Activated CD8-positive, alpha-beta T cell treated with anti-CD3 and anti-CD28 coated beads for 36 hours (primary cell): Measurements from ENCODE around the gene TTC39B. TPM values are rescaled to one million over a fixed set of nuclear protein-coding genes. Genes with fewer than 3 reads are reported as not detected.

ENCODE experiments used
- ATAC-seq: fragments of 200-7000 bp; cut with Tn5 transposase; one replicate; pipeline ENCODE4 v1.10.0; 2021; ENCODE audit warnings: mild to moderate bottlenecking, moderate library complexity
- CTCF ChIA-PET: fragments of 350-600 bp; sonication (Branson Sonifier 250); formaldehyde crosslinking; loops from one replicate; lab custom pipeline; 2021; ENCODE audit warnings: antibody characterized with exemption; lab: Charles Lee
- POLR2A ChIA-PET: fragments of 350-600 bp; sonication (Branson Sonifier 250); formaldehyde crosslinking; loops from one replicate; lab custom pipeline; 2021; ENCODE audit warnings: antibody characterized with exemption; lab: Charles Lee
- DNase-seq: peaks from one replicate; pipeline ENCODE4 v3.0.0-alpha.2; 2020
- H3K27ac Mint-ChIP-seq: one replicate; pipeline ENCODE4 v1.8.0; 2021; ENCODE audit warnings: mild to moderate bottlenecking, mixed read lengths
- H3K27me3 Mint-ChIP-seq: one replicate; pipeline ENCODE4 v1.8.0; 2021; ENCODE audit warnings: mixed read lengths
- H3K36me3 Mint-ChIP-seq: one replicate; pipeline ENCODE4 v1.8.0; 2021; ENCODE audit warnings: low read depth, mixed read lengths
- H3K4me1 Mint-ChIP-seq: one replicate; pipeline ENCODE4 v1.8.0; 2021; ENCODE audit warnings: low read depth, mixed read lengths
- H3K4me3 Mint-ChIP-seq: one replicate; pipeline ENCODE4 v1.8.0; 2021; ENCODE audit warnings: mild to moderate bottlenecking, moderate library complexity, mixed read lengths
- H3K9me3 Mint-ChIP-seq: one replicate; pipeline ENCODE4 v1.8.0; 2021; ENCODE audit warnings: mixed read lengths
- intact Hi-C: fragments of 100-400 bp; cut with micrococcal nuclease; formaldehyde crosslinking; loops from one replicate; pipeline ENCODE4 v1.10.0; 2022
- total RNA-seq, 2 experiments: library from RNA; stranded (reverse); gene quantifications; one replicate each; pipeline ENCODE4 v1.2.3, GENCODE V29; 2021
- TF ChIP-seq, protein P1 (sequence below): fragments of 200-600 bp; IDR thresholded peaks from one replicate; pipeline ENCODE4 v1.8.0; 2022; ENCODE audit warnings: antibody characterized with exemption, mild to moderate bottlenecking

The TTC39B gene
- total RNA-seq, 2 experiments from 2014 or later: 17.8 to 18.5 TPM

DNA sequence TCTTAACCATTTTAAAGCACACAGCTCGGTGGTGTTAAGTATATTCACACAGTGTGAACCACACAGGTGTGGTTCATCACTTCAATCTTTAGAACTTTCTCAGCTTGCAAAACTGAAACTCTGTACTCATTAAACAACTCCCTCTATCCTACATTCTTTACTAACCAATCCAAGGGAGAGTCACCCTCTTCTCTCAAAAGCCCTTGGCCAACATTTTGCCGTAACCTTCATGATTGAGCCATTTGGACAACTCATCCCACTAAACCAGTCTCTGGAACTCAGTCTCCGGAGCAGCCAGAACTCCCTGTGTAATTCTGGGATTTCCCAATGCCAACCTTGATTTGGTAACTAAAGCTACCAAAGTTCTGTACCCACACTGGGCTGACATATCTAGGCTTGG is 84.7 kb downstream of the TTC39B start:
- Mint-ChIP-seq H3K4me3 (no peak overlapping the region), H3K4me1 (peaks cover 19% of the 10 kb centered on the region), H3K27ac (no peak overlapping the region), H3K27me3 (no peaks in the 10 kb centered on the region), H3K9me3 (peaks cover 2% of the 10 kb centered on the region), H3K36me3 (peaks cover 9% of the 10 kb centered on the region)
- DNase-seq: no peak
- TF ChIP-seq, protein P1, sequence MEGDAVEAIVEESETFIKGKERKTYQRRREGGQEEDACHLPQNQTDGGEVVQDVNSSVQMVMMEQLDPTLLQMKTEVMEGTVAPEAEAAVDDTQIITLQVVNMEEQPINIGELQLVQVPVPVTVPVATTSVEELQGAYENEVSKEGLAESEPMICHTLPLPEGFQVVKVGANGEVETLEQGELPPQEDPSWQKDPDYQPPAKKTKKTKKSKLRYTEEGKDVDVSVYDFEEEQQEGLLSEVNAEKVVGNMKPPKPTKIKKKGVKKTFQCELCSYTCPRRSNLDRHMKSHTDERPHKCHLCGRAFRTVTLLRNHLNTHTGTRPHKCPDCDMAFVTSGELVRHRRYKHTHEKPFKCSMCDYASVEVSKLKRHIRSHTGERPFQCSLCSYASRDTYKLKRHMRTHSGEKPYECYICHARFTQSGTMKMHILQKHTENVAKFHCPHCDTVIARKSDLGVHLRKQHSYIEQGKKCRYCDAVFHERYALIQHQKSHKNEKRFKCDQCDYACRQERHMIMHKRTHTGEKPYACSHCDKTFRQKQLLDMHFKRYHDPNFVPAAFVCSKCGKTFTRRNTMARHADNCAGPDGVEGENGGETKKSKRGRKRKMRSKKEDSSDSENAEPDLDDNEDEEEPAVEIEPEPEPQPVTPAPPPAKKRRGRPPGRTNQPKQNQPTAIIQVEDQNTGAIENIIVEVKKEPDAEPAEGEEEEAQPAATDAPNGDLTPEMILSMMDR: no peak
- ChIA-PET POLR2A (no interaction called here), CTCF (interaction anchor here (1.1 to 3.4 kb wide), 4 partner anchors 9 to 83 kb away, joined by 4 to 20 read pairs (median 12); no protein-coding TSS in a partner anchor)
- intact Hi-C loops: no loop called here
- ATAC-seq: no peak

DNA sequence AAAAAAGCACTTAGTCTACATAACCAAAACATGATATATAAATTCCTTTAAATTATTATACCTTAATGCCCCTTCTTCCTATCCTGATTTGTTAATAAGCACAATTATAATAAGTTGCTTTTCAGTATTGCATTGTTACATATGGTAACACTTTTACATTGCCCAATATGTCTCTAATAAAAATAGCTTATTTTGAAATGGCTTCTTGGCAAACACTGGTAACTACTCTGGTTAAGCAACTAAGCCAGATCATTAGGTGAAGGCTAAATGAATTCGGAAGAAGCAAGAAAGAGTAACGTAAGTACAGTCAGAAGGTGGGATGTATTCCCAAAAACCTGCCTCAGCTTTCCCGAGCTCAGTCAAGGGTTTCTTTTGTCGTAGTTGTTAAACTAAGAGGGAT is 85.3 kb downstream of the TTC39B start:
- no peaks in the 10 kb centered on the region for H3K27me3 Mint-ChIP-seq
- peaks cover 1% of the 10 kb centered on the region for H3K9me3 Mint-ChIP-seq
- TF ChIP-seq, protein P1: no peak
- no peak overlapping the region for H3K4me3 Mint-ChIP-seq
- peaks cover 9% of the 10 kb centered on the region for H3K36me3 Mint-ChIP-seq
- no peak overlapping the region for H3K27ac Mint-ChIP-seq
- POLR2A ChIA-PET: no interaction called here
- intact Hi-C loops: no loop called here
- CTCF ChIA-PET: interaction anchor here (1.1 to 3.4 kb wide), 6 partner anchors 9 to 385 kb away, joined by 3 to 20 read pairs (median 5); no protein-coding TSS in a partner anchor
- H3K4me1 Mint-ChIP-seq: peaks cover 18% of the 10 kb centered on the region
- ATAC-seq (no peak), DNase-seq (no peak)

DNA sequence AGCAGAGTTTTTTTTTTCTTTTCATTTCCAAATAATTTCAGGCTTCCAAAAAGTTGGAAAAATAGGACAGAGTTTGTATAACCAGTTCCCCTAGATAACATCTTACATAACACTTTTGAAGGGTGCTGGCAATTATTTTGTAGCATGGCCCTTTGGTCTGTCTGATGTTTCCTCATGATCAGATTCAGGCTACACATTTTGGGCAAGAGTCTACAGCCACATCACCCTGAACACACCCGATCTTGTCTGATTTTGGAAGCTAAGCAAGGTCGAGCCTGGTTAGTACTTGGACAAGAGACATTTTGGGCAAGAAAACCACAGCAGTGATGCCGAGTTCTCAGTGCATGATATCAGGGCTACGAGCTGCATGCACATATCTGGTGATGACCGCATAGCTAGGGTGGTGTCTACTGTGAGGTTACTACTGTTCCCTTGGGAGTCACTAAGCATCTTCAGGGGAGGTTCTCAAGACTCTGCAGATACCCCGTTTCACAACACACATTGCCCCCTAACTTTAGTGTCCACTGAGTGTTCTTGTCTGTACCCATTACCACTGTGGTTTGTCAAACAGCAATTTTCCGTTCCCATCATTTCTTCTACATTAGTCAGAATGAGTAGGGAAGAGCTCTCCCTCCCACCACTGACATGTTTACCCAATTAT is 86.2 kb downstream of the TTC39B start:
- H3K9me3 Mint-ChIP-seq: no peaks in the 10 kb centered on the region
- POLR2A ChIA-PET: interaction anchor here (1.0 kb wide), 1 partner anchor 210 kb away, joined by 3 read pairs; no protein-coding TSS in a partner anchor
- no peak overlapping the region for H3K27ac Mint-ChIP-seq
- H3K4me3 Mint-ChIP-seq: no peak overlapping the region
- peaks cover 8% of the 10 kb centered on the region for H3K36me3 Mint-ChIP-seq
- CTCF ChIA-PET: interaction anchor here (1.1 to 3.4 kb wide), 5 partner anchors 8 to 385 kb away, joined by 3 to 20 read pairs (median 4); no protein-coding TSS in a partner anchor
- TF ChIP-seq, protein P1: no peak
- intact Hi-C loops: no loop called here
- H3K4me1 Mint-ChIP-seq: peaks cover 15% of the 10 kb centered on the region
- ATAC-seq: no peak
- H3K27me3 Mint-ChIP-seq: no peaks in the 10 kb centered on the region
- DNase-seq: no peak

DNA sequence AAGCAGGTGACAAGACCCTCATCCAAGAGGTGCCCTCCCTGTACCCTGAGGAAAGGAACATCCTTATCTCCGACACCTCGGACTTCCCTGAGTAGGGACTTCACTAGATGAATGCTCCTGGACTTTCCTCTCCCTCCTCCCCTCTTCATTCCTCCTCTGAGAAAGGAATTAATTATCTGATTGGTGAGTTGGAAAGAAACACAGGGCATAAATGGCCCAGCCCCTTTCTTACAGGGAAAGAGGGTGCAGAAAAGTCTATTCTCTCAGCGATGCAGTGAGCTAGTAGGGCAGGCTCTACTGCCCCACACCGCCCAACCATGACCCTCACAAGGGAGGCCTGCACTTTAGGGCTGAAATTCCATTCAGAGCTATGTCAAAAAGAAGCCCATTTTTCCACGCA is 87.5 kb downstream of the TTC39B start:
- DNase-seq (no peak), ATAC-seq (no peak)
- Mint-ChIP-seq H3K4me1 (peaks cover 15% of the 10 kb centered on the region), H3K36me3 (peaks cover 4% of the 10 kb centered on the region), H3K4me3 (no peak overlapping the region), H3K27me3 (no peaks in the 10 kb centered on the region), H3K27ac (no peak overlapping the region), H3K9me3 (no peaks in the 10 kb centered on the region)
- CTCF ChIA-PET: interaction anchor here (3.4 kb wide), 1 partner anchor 12 kb away, joined by 20 read pairs; no protein-coding TSS in a partner anchor
- intact Hi-C loops: loop anchor here (10.0 kb wide), 1 partner anchor 385 kb away; no protein-coding TSS in a partner anchor
- TF ChIP-seq, protein P1: no peak
- POLR2A ChIA-PET: interaction anchor here (1.3 kb wide), 1 partner anchor 113 kb away, joined by 3 read pairs; no protein-coding TSS in a partner anchor

DNA sequence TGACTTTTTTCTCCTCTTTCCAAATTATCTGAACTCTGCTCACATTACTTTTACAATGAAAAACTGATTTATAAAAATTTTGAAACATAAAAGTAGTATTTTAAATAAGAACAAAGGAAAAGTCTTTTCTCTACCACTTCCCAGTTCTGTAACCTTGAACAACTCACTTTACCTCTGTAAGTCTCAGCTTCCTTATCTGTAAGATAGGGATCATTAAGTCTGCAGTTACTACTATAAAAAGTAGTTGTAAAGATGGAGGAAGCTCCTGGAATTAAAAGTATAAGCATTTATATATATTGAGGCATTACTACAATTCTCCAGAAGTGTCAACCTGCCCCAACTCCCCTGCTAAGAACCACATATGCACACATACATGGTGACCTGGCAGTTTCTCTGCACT is 88.0 kb downstream of the TTC39B start:
- H3K4me1 Mint-ChIP-seq: peaks cover 15% of the 10 kb centered on the region
- peaks cover 3% of the 10 kb centered on the region for H3K36me3 Mint-ChIP-seq
- no peak overlapping the region for H3K4me3 Mint-ChIP-seq
- no peaks in the 10 kb centered on the region for H3K9me3 Mint-ChIP-seq
- TF ChIP-seq, protein P1: no peak
- DNase-seq (no peak), ATAC-seq (no peak)
- ChIA-PET CTCF (no interaction called here), POLR2A (interaction anchor here (1.3 kb wide), 1 partner anchor 113 kb away, joined by 3 read pairs; no protein-coding TSS in a partner anchor)
- no peak overlapping the region for H3K27ac Mint-ChIP-seq
- H3K27me3 Mint-ChIP-seq: no peaks in the 10 kb centered on the region
- intact Hi-C loops: loop anchor here (10.0 kb wide), 1 partner anchor 386 kb away; no protein-coding TSS in a partner anchor
